B cell (primary cell): ENCODE results near the gene PUM1. TPM values are rescaled to one million over a fixed set of nuclear protein-coding genes. Genes with fewer than 3 reads are reported as not detected.

Experiments used
- ATAC-seq: fragments of 200-7000 bp; cut with Tn5 transposase; one replicate; pipeline ENCODE4 v1.10.0; 2021; ENCODE audit warnings: low read depth, mild to moderate bottlenecking, moderate number of reproducible peaks, moderate library complexity
- CTCF ChIA-PET: fragments of 350-600 bp; sonication (Branson Sonifier 250); formaldehyde crosslinking; loops from one replicate; lab custom pipeline; 2021; ENCODE audit warnings: antibody characterized with exemption, inconsistent platforms; lab: Charles Lee
- POLR2A ChIA-PET: fragments of 350-600 bp; sonication (Branson Sonifier 250); formaldehyde crosslinking; loops from one replicate; lab custom pipeline; 2021; ENCODE audit warnings: antibody characterized with exemption; lab: Charles Lee
- DNase-seq: peaks from one replicate; pipeline ENCODE4 v3.0.0; 2013
- H2AFZ ChIP-seq: 2 replicates; pipeline ENCODE4 v1.6.1; 2012; ENCODE audit warnings: mild to moderate bottlenecking, low read depth, low read length; ENCODE audit not compliant: insufficient read depth, poor library complexity, severe bottlenecking
- H3K27ac ChIP-seq, 2 donors: 1 replicate in 1 of 2; 2 replicates in 1 of 2; pipeline ENCODE4 v1.5.1; 2012 to 2013; ENCODE audit warnings: low read length in 2 of 2, mild to moderate bottlenecking in 2 of 2, moderate library complexity in 1 of 2
- H3K27me3 ChIP-seq, 4 experiments: fragments of 200-600 bp in 1 of 4; sonication (generic) in 1 of 4; replicated peaks in 1 of 4; 1 replicate in 2 of 4; 2 replicates in 2 of 4; pipeline versions ENCODE4 v1.6.1 to v1.7.0; 2013 to 2016; ENCODE audit warnings: low read length in 3 of 4, mild to moderate bottlenecking in 2 of 4, mixed read lengths in 1 of 4, moderate library complexity in 1 of 4; ENCODE audit not compliant: insufficient read depth in 4 of 4, control insufficient read depth in 3 of 4; ENCODE audit errors: control extremely low read depth in 1 of 4
- H3K36me3 ChIP-seq, 2 experiments: replicated peaks in 1 of 2; 1 replicate in 1 of 2; 2 replicates in 1 of 2; pipeline versions ENCODE4 v1.6.1 to v1.7.1; 2013; ENCODE audit warnings: low read length in 1 of 2; ENCODE audit not compliant: insufficient read depth in 2 of 2, control insufficient read depth in 1 of 2; ENCODE audit errors: control extremely low read depth in 1 of 2, extremely low read depth in 1 of 2
- H3K4me1 ChIP-seq, 2 donors: fragments of 200-600 bp in 1 of 2; sonication (generic) in 1 of 2; 1 replicate in 1 of 2; 2 replicates in 1 of 2; pipeline versions ENCODE4 v1.5.1 to v1.6.1; 2013 to 2017; ENCODE audit warnings: low read length in 2 of 2; ENCODE audit not compliant: control insufficient read depth in 2 of 2, insufficient read depth in 2 of 2
- H3K4me2 ChIP-seq: replicated peaks from 2 replicates; pipeline ENCODE3; 2012; ENCODE audit warnings: mild to moderate bottlenecking, low read depth, low read length; ENCODE audit not compliant: poor library complexity, severe bottlenecking
- H3K4me3 ChIP-seq, 5 experiments: fragments of 200-600 bp in 1 of 5; sonication (generic) in 1 of 5; 1 replicate in 3 of 5; 2 replicates in 2 of 5; pipeline versions ENCODE4 v1.5.1 to v1.7.0; 2011 to 2016; ENCODE audit warnings: low read length in 4 of 5, mild to moderate bottlenecking in 4 of 5, low read depth in 2 of 5, control low read depth in 1 of 5, moderate library complexity in 1 of 5; ENCODE audit not compliant: insufficient read depth in 1 of 5; ENCODE audit errors: control extremely low read depth in 1 of 5, extremely low read depth in 1 of 5
- H3K79me2 ChIP-seq: fragments of 200-600 bp; sonication (generic); one replicate; pipeline ENCODE4 v1.6.0; 2016; ENCODE audit warnings: low read length; ENCODE audit not compliant: control insufficient read depth, insufficient read depth
- H3K9ac ChIP-seq: fragments of 200-600 bp; sonication (generic); 2 replicates; pipeline ENCODE4 v1.6.1; 2017; ENCODE audit warnings: mild to moderate bottlenecking, low read length, moderate library complexity
- H3K9me3 ChIP-seq, 3 donors: one replicate each; pipeline versions ENCODE4 v1.6.1 to v1.7.1; 2013; ENCODE audit warnings: low read length in 2 of 3; ENCODE audit not compliant: control insufficient read depth in 2 of 3, insufficient read depth in 1 of 3; ENCODE audit errors: control extremely low read depth in 1 of 3
- H4K20me1 ChIP-seq: 2 replicates; pipeline ENCODE4 v1.6.0; 2012; ENCODE audit warnings: mild to moderate bottlenecking, low read length; ENCODE audit not compliant: insufficient read depth, control insufficient read depth, poor library complexity, severe bottlenecking
- H3K27ac Mint-ChIP-seq: one replicate; pipeline ENCODE4 v1.8.0; 2021; ENCODE audit warnings: mixed read lengths
- H3K27me3 Mint-ChIP-seq: one replicate; pipeline ENCODE4 v1.8.0; 2021; ENCODE audit warnings: mixed read lengths
- H3K4me1 Mint-ChIP-seq: one replicate; pipeline ENCODE4 v1.8.0; 2021; ENCODE audit warnings: mixed read lengths
- H3K4me3 Mint-ChIP-seq: one replicate; pipeline ENCODE4 v1.8.0; 2021; ENCODE audit warnings: mixed read lengths
- H3K9me3 Mint-ChIP-seq: one replicate; pipeline ENCODE4 v1.8.0; 2022; ENCODE audit warnings: mixed read lengths; ENCODE audit not compliant: insufficient read depth
- CTCF ChIP-seq: fragments of 200-600 bp; IDR thresholded peaks from one replicate; pipeline ENCODE4 v1.8.0; 2022; ENCODE audit warnings: antibody characterized with exemption, mild to moderate bottlenecking
- EZH2 ChIP-seq: IDR thresholded peaks from 2 replicates; pipeline ENCODE4 v1.6.1; 2012; ENCODE audit warnings: borderline replicate concordance, low read depth, mild to moderate bottlenecking, moderate library complexity, low read length; ENCODE audit not compliant: insufficient read depth, poor library complexity, severe bottlenecking
- WGBS: methylation state at CpG from one replicate; pipeline ENCODE4 v1.1.5; 2013; ENCODE audit warnings: missing lambda C conversion rate; ENCODE audit not compliant: insufficient coverage; 5-methylcytosine and 5-hydroxymethylcytosine counted together
- intact Hi-C: fragments of 100-400 bp; cut with micrococcal nuclease; formaldehyde crosslinking; loops from one replicate; pipeline ENCODE4 v1.10.0; 2022
- polyA plus RNA-seq: library from polyadenylated mRNA; depleted of rRNA; stranded (reverse); fragments of >200 nt; gene quantifications from 2 replicates; pipeline ENCODE4 v1.2.3, GENCODE V29; 2012
- total RNA-seq, 2 donors: library from RNA; stranded (reverse); fragments of 120-200 nt in 1 of 2; gene quantifications; 1 replicate in 1 of 2; 2 replicates in 1 of 2; pipeline versions ENCODE4 v1.2.3 to v1.2.4, GENCODE V29; 2013 to 2022

Gene PUM1
- total and polyA plus RNA-seq, 2 donors (not counting 1 experiment from before 2014, with no cell fraction given) = 52.8 to 177 TPM

GRCh38 chr1:30965924-30966599 is 99.5 kb downstream of the PUM1 start:
- intact Hi-C loops = no loop called here
- H3K27ac ChIP-seq = no peak overlapping the region
- WGBS = 97% methylated on average over 8 of the region's 8 CpGs
- no peak overlapping the region for H3K4me3 ChIP-seq
- Mint-ChIP-seq H3K4me3 (no peak overlapping the region), H3K4me1 (peaks cover 24% of the 10 kb centered on the region), H3K27me3 (no peaks in the 10 kb centered on the region), H3K9me3 (no peaks in the 10 kb centered on the region), H3K27ac (no peak overlapping the region)
- DNase-seq = no peak
- no peak overlapping the region for H2AFZ ChIP-seq
- TF ChIP-seq CTCF (no peak), EZH2 (no peak)
- no peak overlapping the region for H3K4me2 ChIP-seq
- ATAC-seq = no peak
- H3K4me1 ChIP-seq = no peaks in the 10 kb centered on the region
- ChIA-PET CTCF (no interaction called here), POLR2A (no interaction called here)
- H3K36me3 ChIP-seq = peaks cover 41 to 72% of the 10 kb centered on the region in 2 experiments
- H3K27me3 ChIP-seq = no peaks in the 10 kb centered on the region
- H4K20me1 ChIP-seq = peaks cover 61% of the 10 kb centered on the region
- no peaks in the 10 kb centered on the region for H3K9me3 ChIP-seq
- H3K9ac ChIP-seq = no peak overlapping the region
- H3K79me2 ChIP-seq = peaks cover 60% of the 10 kb centered on the region

GRCh38 chr1:30964706-30965105 is 100.8 kb downstream of the PUM1 start:
- Histone ChIP-seq H3K9me3 (no peaks in the 10 kb centered on the region), H3K27ac (no peak overlapping the region), H3K4me2 (no peak overlapping the region), H3K27me3 (no peaks in the 10 kb centered on the region), H3K9ac (no peak overlapping the region), H3K79me2 (peaks cover 52% of the 10 kb centered on the region), H2AFZ (no peak overlapping the region), H3K36me3 (peaks cover 35 to 73% of the 10 kb centered on the region in 2 experiments), H3K4me3 (no peak overlapping the region), H3K4me1 (no peaks in the 10 kb centered on the region), H4K20me1 (peaks cover 56% of the 10 kb centered on the region)
- Mint-ChIP-seq H3K27me3 (no peaks in the 10 kb centered on the region), H3K9me3 (no peaks in the 10 kb centered on the region), H3K27ac (no peak overlapping the region), H3K4me1 (peaks cover 13% of the 10 kb centered on the region), H3K4me3 (no peak overlapping the region)
- DNase-seq = no peak
- intact Hi-C loops = no loop called here
- ChIA-PET POLR2A (no interaction called here), CTCF (interaction anchor here (0.7 kb wide), 1 partner anchor 11 kb away, joined by 3 read pairs; no protein-coding TSS in a partner anchor)
- whole genome bisulfite sequencing = 94% methylated on average over 6 of the region's 7 CpGs
- TF ChIP-seq CTCF (no peak), EZH2 (no peak)
- ATAC-seq = no peak
